ENCODE results near the gene MAPKAPK5. TPM values are rescaled to one million over a fixed set of nuclear protein-coding genes. Genes with fewer than 3 reads are reported as not detected.
"Not testable (repeated sequence)": the region's sequence is repeated elsewhere in the genome, so short reads cannot be mapped to it uniquely, and the experiment has no call there.

MAPKAPK5 gene
- total and polyA plus RNA-seq, 4 donors, result 10.9 to 26.3 (median 12.6) TPM

DNA sequence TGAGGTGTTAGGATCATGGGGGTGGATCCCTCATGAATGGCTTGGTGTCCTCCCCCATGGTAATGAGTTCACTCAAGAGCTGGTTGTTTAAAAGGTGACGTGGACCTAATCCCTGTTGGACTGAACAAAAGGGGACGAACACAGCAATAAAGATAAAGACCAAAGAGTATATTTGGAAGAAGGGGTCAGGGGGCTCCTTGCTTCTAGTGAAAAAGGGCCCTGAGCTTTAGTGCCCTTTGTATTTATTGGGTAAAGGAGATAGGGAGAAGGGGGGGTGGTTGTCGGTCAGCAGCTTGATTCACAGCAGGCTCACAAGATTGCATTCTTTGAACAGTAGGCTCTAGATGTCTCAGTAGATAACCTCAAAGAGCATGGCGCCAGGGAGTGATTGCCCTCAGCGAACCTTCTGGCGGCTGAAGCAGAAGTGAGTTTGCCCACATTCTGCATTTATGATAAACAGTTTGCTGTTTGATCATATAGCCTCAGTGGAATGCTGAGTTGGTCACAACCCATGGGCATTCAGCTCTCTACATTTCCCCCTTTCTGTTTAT, 25.9 kb upstream of the MAPKAPK5 start (continued):
- TF ChIP-seq EGR1 (IDR thresholded peaks at IDR 0.05; ENCODE audit: low read depth in 2 of 2) (no peak), RAD21 (IDR thresholded peaks at IDR 0.05) (no peak), JUND (IDR thresholded peaks at IDR 0.05) (no peak), GABPA (IDR thresholded peaks at IDR 0.05 in 1 of 2, conservative IDR thresholded peaks at IDR 0.05 in 1 of 2) (no peak)

- not testable (repeated sequence) for H3K27ac ChIP-seq (ENCODE audit: low read depth in 1 of 2, low read length in 2 of 2); H3K9me3 ChIP-seq (ENCODE audit: control insufficient read depth in 4 of 4, low read length in 3 of 4); H3K4me1 ChIP-seq (ENCODE audit: control insufficient read depth in 4 of 4, insufficient read depth in 4 of 4, low read length in 3 of 4); H3K9ac ChIP-seq (ENCODE audit: low read depth in 1 of 2, low read length in 2 of 2); H3K36me3 ChIP-seq (ENCODE audit: control insufficient read depth in 4 of 4, insufficient read depth in 3 of 4, low read depth in 1 of 4, low read length in 3 of 4); H3K4me3 ChIP-seq (ENCODE audit: low read depth in 1 of 3, low read length in 3 of 3); DNase-seq (ENCODE audit: low spot score); H3K27me3 ChIP-seq (ENCODE audit: control insufficient read depth in 4 of 4, insufficient read depth in 4 of 4, low read length in 3 of 4)
- 71% methylated on average over 3 of the region's 3 CpGs for WGBS
Measured at GRCh38 chr12:111816898-111817297, 25.1 kb upstream of the MAPKAPK5 start.

DNA sequence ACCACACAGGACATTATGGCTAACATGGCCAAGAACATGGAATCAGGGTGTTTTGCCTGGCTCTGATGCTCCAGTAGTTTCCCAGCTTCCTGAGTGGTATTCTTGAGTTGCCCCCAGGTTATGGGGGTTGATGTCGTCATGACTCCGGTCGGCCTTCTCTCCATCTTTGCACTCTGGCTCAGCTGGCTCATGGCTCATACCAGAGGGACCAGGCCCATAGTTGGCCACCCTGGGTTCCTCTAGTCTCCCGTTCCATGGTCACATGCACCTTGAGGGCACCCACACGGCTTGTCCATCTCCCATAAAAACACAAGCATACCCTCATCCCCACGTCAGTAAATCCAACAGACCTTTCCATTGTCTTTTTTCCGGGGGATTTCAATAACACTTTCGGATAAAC, 23.7 kb upstream of the MAPKAPK5 start:
- TF ChIP-seq FOXA2 (IDR thresholded peaks at IDR 0.05), result no peak
- TF ChIP-seq NR2F2 (IDR thresholded peaks at IDR 0.05), result no peak
- TF ChIP-seq RAD21 (IDR thresholded peaks at IDR 0.05), result no peak
- no peak for TF ChIP-seq SP1 (IDR thresholded peaks at IDR 0.05)
- TF ChIP-seq JUND (IDR thresholded peaks at IDR 0.05), result no peak
- TF ChIP-seq HNF4G (IDR thresholded peaks at IDR 0.05), result no peak
- TF ChIP-seq, protein P1, sequence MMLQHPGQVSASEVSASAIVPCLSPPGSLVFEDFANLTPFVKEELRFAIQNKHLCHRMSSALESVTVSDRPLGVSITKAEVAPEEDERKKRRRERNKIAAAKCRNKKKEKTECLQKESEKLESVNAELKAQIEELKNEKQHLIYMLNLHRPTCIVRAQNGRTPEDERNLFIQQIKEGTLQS (IDR thresholded peaks at IDR 0.05), result no peak
- TF ChIP-seq, protein P2, sequence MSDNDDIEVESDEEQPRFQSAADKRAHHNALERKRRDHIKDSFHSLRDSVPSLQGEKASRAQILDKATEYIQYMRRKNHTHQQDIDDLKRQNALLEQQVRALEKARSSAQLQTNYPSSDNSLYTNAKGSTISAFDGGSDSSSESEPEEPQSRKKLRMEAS (IDR thresholded peaks at IDR 0.05), result no peak
- no peak for TF ChIP-seq EGR1 (IDR thresholded peaks at IDR 0.05; ENCODE audit: low read depth in 2 of 2)
- TF ChIP-seq HNF4A (conservative IDR thresholded peaks at IDR 0.05), result no peak
- TF ChIP-seq FOXA1 (IDR thresholded peaks at IDR 0.05), result no peak
- TF ChIP-seq GABPA (IDR thresholded peaks at IDR 0.05 in 1 of 2, conservative IDR thresholded peaks at IDR 0.05 in 1 of 2), result no peak
- TF ChIP-seq RXRA (IDR thresholded peaks at IDR 0.05), result no peak
- TF ChIP-seq, protein P3, sequence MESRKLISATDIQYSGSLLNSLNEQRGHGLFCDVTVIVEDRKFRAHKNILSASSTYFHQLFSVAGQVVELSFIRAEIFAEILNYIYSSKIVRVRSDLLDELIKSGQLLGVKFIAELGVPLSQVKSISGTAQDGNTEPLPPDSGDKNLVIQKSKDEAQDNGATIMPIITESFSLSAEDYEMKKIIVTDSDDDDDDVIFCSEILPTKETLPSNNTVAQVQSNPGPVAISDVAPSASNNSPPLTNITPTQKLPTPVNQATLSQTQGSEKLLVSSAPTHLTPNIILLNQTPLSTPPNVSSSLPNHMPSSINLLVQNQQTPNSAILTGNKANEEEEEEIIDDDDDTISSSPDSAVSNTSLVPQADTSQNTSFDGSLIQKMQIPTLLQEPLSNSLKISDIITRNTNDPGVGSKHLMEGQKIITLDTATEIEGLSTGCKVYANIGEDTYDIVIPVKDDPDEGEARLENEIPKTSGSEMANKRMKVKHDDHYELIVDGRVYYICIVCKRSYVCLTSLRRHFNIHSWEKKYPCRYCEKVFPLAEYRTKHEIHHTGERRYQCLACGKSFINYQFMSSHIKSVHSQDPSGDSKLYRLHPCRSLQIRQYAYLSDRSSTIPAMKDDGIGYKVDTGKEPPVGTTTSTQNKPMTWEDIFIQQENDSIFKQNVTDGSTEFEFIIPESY (IDR thresholded peaks at IDR 0.05), result no peak
- TF ChIP-seq REST (IDR thresholded peaks at IDR 0.05), result no peak
- no peak for TF ChIP-seq TAF1 (conservative IDR thresholded peaks at IDR 0.05)
- no peak overlapping the region for H3K9ac ChIP-seq (ENCODE audit: low read depth in 1 of 2, low read length in 2 of 2)
- 90% methylated on average over 8 of the region's 8 CpGs for WGBS
- H3K27ac ChIP-seq (ENCODE audit: low read depth in 1 of 2, low read length in 2 of 2), result no peak overlapping the region
- no peaks in the 10 kb centered on the region for H3K4me1 ChIP-seq (ENCODE audit: control insufficient read depth in 4 of 4, insufficient read depth in 4 of 4, low read length in 3 of 4)
- DNase-seq (ENCODE audit: low spot score), result no peak
- H3K27me3 ChIP-seq (ENCODE audit: control insufficient read depth in 4 of 4, insufficient read depth in 4 of 4, low read length in 3 of 4), result no peaks in the 10 kb centered on the region
- no peaks in the 10 kb centered on the region for H3K36me3 ChIP-seq (ENCODE audit: control insufficient read depth in 4 of 4, insufficient read depth in 3 of 4, low read depth in 1 of 4, low read length in 3 of 4)
- H3K4me3 ChIP-seq (ENCODE audit: low read depth in 1 of 3, low read length in 3 of 3), result no peak overlapping the region
- H3K9me3 ChIP-seq (ENCODE audit: control insufficient read depth in 4 of 4, low read length in 3 of 4), result no peaks in the 10 kb centered on the region
